NCI-H146 (cell line): ENCODE data around the gene BCL6.
A peak's percentile ranks its signal among the peaks of the same experiment; 100 is the strongest.
"Not testable (repeated sequence)": the region's sequence is repeated elsewhere in the genome, so short reads cannot be mapped to it uniquely, and the experiment has no call there.

Source experiments
- DNase-seq: peaks from one replicate; lab custom pipeline; 2025; lab: John Stamatoyannopoulos, UW

The BCL6 gene

GRCh38 chr3:187714404-187714979 lies 30.8 kb downstream of the BCL6 start:
- peak; percentile 49 for DNase-seq

GRCh38 chr3:187713504-187713903 lies 31.8 kb downstream of the BCL6 start:
- DNase-seq, result no peak

GRCh38 chr3:187709155-187709554 lies 36.1 kb downstream of the BCL6 start:
- DNase-seq, result no peak

GRCh38 chr3:187708696-187709095 lies 36.6 kb downstream of the BCL6 start:
- DNase-seq, result no peak

- no peak for DNase-seq
Measured at GRCh38 chr3:187706971-187707370, 38.3 kb downstream of the BCL6 start.

GRCh38 chr3:187705164-187705563 lies 40.1 kb downstream of the BCL6 start:
- no peak for DNase-seq

- no peak for DNase-seq
Measured at GRCh38 chr3:187702507-187703033, 42.7 kb downstream of the BCL6 start, which contains the start of gene RTP2. RTP2 (minus strand) TSS chr3:187702557; CDS start chr3:187702128, 429 bp downstream.

GRCh38 chr3:187700249-187700648 lies 45.0 kb downstream of the BCL6 start:
- DNase-seq, result no peak

- no peak for DNase-seq
Measured at GRCh38 chr3:187698499-187699399, 46.5 kb downstream of the BCL6 start.

- no peak for DNase-seq
Measured at GRCh38 chr3:187696021-187696420, 49.2 kb downstream of the BCL6 start.

GRCh38 chr3:187695449-187695848 lies 49.8 kb downstream of the BCL6 start:
- DNase-seq, result no peak

GRCh38 chr3:187694801-187695200 lies 50.5 kb downstream of the BCL6 start:
- DNase-seq, result no peak

GRCh38 chr3:187693431-187693830 lies 51.8 kb downstream of the BCL6 start:
- DNase-seq, result no peak

- no peak for DNase-seq
Measured at GRCh38 chr3:187689984-187690383, 55.3 kb downstream of the BCL6 start.

- no peak for DNase-seq
Measured at GRCh38 chr3:187686621-187687273, 58.5 kb downstream of the BCL6 start.

- DNase-seq, result no peak
Measured at GRCh38 chr3:187685948-187686347, 59.3 kb downstream of the BCL6 start.

GRCh38 chr3:187684880-187685279 lies 60.4 kb downstream of the BCL6 start:
- DNase-seq, result no peak

- DNase-seq, result no peak
Measured at GRCh38 chr3:187684444-187684843, 60.8 kb downstream of the BCL6 start.

GRCh38 chr3:187681756-187682155 lies 63.5 kb downstream of the BCL6 start:
- not testable (repeated sequence) for DNase-seq

- DNase-seq, result peak; percentile 69
Measured at GRCh38 chr3:187679638-187680396, 65.5 kb downstream of the BCL6 start.

GRCh38 chr3:187678726-187679268 lies 66.5 kb downstream of the BCL6 start:
- DNase-seq, result no peak

- no peak for DNase-seq
Measured at GRCh38 chr3:187677604-187678003, 67.7 kb downstream of the BCL6 start.
